Panc1 (cell line): ENCODE data around the gene CCDC192. TPM values are rescaled to one million over a fixed set of nuclear protein-coding genes. Genes with fewer than 3 reads are reported as not detected.

ENCODE experiments used
- ATAC-seq: fragments of 200-7000 bp; cut with Tn5 transposase; 2 replicates; pipeline ENCODE4 v1.9.1; 2020; ENCODE audit warnings: mild to moderate bottlenecking, moderate library complexity
- BruUV-seq: library from RNA; stranded (reverse); fragments of 400-500 nt; replicated peaks from 2 replicates; lab custom pipeline; 2021; lab: Mats Ljungman, UMichigan
- CTCF ChIA-PET: fragments of 300-600 bp; sonication (Branson Sonifier 250); formaldehyde crosslinking; loops from one replicate; lab custom pipeline; 2022; ENCODE audit warnings: antibody characterized with exemption; lab: Charles Lee
- POLR2A ChIA-PET: fragments of 300-600 bp; sonication (Branson Sonifier 250); formaldehyde crosslinking; loops from one replicate; lab custom pipeline; 2022; ENCODE audit warnings: antibody characterized with exemption; lab: Charles Lee
- DNase-seq: peaks from one replicate; pipeline ENCODE4 v3.0.0-alpha.2; 2010; ENCODE audit warnings: low read depth, low spot score
- H3K27ac ChIP-seq: 2 replicates; pipeline ENCODE4 v1.5.1; 2011; ENCODE audit warnings: mild to moderate bottlenecking, low read length, inconsistent platforms
- H3K27me3 ChIP-seq: fragments of 200-500 bp; sonication (Bioruptor generic); 2 replicates; pipeline ENCODE4 v1.6.0; 2014; ENCODE audit warnings: low read length, inconsistent platforms; ENCODE audit not compliant: control insufficient read depth, insufficient read depth
- H3K36me3 ChIP-seq: fragments of 200-500 bp; sonication (Bioruptor generic); 2 replicates; pipeline ENCODE4 v1.5.1; 2014; ENCODE audit warnings: inconsistent platforms, mild to moderate bottlenecking, low read length, moderate library complexity; ENCODE audit not compliant: control insufficient read depth, insufficient read depth
- H3K4me1 ChIP-seq: 2 replicates; pipeline ENCODE4 v1.5.1; 2011; ENCODE audit warnings: inconsistent platforms, mild to moderate bottlenecking, low read length, moderate library complexity; ENCODE audit not compliant: control insufficient read depth, insufficient read depth
- H3K4me3 ChIP-seq, 2 experiments: 2 replicates each; pipeline ENCODE4 v1.5.1; 2011 to 2012; ENCODE audit warnings: low read depth in 2 of 2, low read length in 2 of 2, mild to moderate bottlenecking in 2 of 2, inconsistent platforms in 1 of 2, moderate library complexity in 1 of 2
- H3K9me3 ChIP-seq: fragments of 200-500 bp; sonication (Bioruptor generic); 2 replicates; pipeline ENCODE4 v1.5.1; 2014; ENCODE audit warnings: low read depth, mild to moderate bottlenecking, inconsistent platforms, low read length, moderate library complexity; ENCODE audit not compliant: control insufficient read depth, insufficient read depth
- CTCF ChIP-seq: fragments of 450-650 bp; IDR thresholded peaks from 2 replicates; pipeline ENCODE4 v1.5.1; 2017; ENCODE audit warnings: mild to moderate bottlenecking
- POLR2AphosphoS5 ChIP-seq: IDR thresholded peaks from 2 replicates; pipeline ENCODE4 v1.6.1; 2012; ENCODE audit warnings: mild to moderate bottlenecking, low read depth, low read length, moderate library complexity
- REST ChIP-seq, 2 experiments: IDR thresholded peaks; 2 replicates each; pipeline ENCODE4 v1.6.1; 2011 to 2012; ENCODE audit warnings: low read depth in 2 of 2, control low read depth in 1 of 2, low read length in 1 of 2, mild to moderate bottlenecking in 1 of 2, moderate library complexity in 1 of 2; ENCODE audit not compliant: insufficient read depth in 1 of 2
- SIN3A ChIP-seq: IDR thresholded peaks from 2 replicates; pipeline ENCODE4 v1.6.1; 2012; ENCODE audit warnings: low read depth, mild to moderate bottlenecking, low read length, moderate library complexity, borderline replicate concordance; ENCODE audit not compliant: insufficient read depth
- TCF7L2 ChIP-seq: IDR thresholded peaks from 2 replicates; pipeline ENCODE4 v1.6.1; 2011; ENCODE audit warnings: mild to moderate bottlenecking, low read depth, low read length, inconsistent platforms
- in situ Hi-C: cut with HindIII; loops from 2 replicates; pipeline ENCODE4 v1.10.0; 2016; ENCODE audit warnings: low sequenced_read_pairs, low pct_unique_long_range_greater_than_20kb
- intact Hi-C: fragments of 100-400 bp; cut with micrococcal nuclease; formaldehyde crosslinking; loops from one replicate; pipeline ENCODE4 v1.10.0; 2022; ENCODE audit not compliant: unreplicated experiment
- total RNA-seq: library from RNA; stranded (reverse); gene quantifications from one replicate; pipeline ENCODE4 v1.2.1, GENCODE V29; 2021; ENCODE audit not compliant: unreplicated experiment

Gene CCDC192
- total RNA-seq, 1 experiment from 2014 or later: not detected

- H3K36me3 ChIP-seq: no peaks in the 10 kb centered on the region
- H3K4me3 ChIP-seq: no peak overlapping the region
- TF ChIP-seq SIN3A (no peak), POLR2AphosphoS5 (no peak), TCF7L2 (no peak), CTCF (no peak), REST (IDR thresholded peaks at IDR 0.05; ENCODE audit: insufficient read depth in 1 of 2, low read depth in 2 of 2, low read length in 1 of 2) (no peak)
- H3K27me3 ChIP-seq: no peaks in the 10 kb centered on the region
- CTCF ChIA-PET: interaction anchor here (0.6 kb wide), 1 partner anchor 366 kb away, joined by 4 read pairs; no protein-coding TSS in a partner anchor
- ATAC-seq (no peak), DNase-seq (no peak)
- no TSS peak for BruUV-seq
- in situ Hi-C loops (no loop called here), intact Hi-C loops (no loop called here)
- POLR2A ChIA-PET: no interaction called here
- no peaks in the 10 kb centered on the region for H3K4me1 ChIP-seq
- no peak overlapping the region for H3K27ac ChIP-seq
- no peaks in the 10 kb centered on the region for H3K9me3 ChIP-seq
Observed at GRCh38 chr5:127858116-127858784, 155.1 kb downstream of the CCDC192 start.

DNA sequence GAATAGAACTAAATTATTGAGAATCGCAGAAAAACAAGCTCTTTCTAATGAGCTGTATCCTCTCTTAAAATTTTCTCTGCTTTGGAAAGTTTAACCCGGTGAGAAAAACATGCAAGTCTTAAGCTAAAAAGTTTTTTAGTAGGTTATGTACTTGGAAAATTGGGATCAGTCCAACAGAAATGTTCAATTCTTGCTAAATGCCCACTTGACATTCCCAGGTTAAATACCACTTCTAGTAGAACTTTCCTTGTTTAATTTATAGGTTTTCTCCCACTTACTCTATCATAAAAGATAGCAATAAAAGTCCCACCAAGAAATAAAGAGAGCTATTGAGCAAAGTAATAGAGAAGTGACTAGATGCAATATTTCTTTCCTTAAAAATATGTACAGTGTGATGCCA is 157.1 kb downstream of the CCDC192 start:
- TF ChIP-seq TCF7L2: no peak
- TF ChIP-seq SIN3A: no peak
- TF ChIP-seq CTCF: no peak
- no peak for TF ChIP-seq POLR2AphosphoS5
- no peak for TF ChIP-seq REST (IDR thresholded peaks at IDR 0.05; ENCODE audit: insufficient read depth in 1 of 2, low read depth in 2 of 2, low read length in 1 of 2)
- intact Hi-C loops (no loop called here), in situ Hi-C loops (no loop called here)
- Histone ChIP-seq H3K4me3 (no peak overlapping the region), H3K27me3 (no peaks in the 10 kb centered on the region), H3K4me1 (no peaks in the 10 kb centered on the region), H3K27ac (no peak overlapping the region), H3K36me3 (no peaks in the 10 kb centered on the region), H3K9me3 (no peaks in the 10 kb centered on the region)
- no peak for DNase-seq
- BruUV-seq: no TSS peak
- POLR2A ChIA-PET: no interaction called here
- CTCF ChIA-PET: no interaction called here
- no peak for ATAC-seq
